ENCODE measurements around the gene CHD9.
"Not testable (repeated sequence)": the region's sequence is repeated elsewhere in the genome, so short reads cannot be mapped to it uniquely, and the experiment has no call there.

Gene CHD9, protein sequence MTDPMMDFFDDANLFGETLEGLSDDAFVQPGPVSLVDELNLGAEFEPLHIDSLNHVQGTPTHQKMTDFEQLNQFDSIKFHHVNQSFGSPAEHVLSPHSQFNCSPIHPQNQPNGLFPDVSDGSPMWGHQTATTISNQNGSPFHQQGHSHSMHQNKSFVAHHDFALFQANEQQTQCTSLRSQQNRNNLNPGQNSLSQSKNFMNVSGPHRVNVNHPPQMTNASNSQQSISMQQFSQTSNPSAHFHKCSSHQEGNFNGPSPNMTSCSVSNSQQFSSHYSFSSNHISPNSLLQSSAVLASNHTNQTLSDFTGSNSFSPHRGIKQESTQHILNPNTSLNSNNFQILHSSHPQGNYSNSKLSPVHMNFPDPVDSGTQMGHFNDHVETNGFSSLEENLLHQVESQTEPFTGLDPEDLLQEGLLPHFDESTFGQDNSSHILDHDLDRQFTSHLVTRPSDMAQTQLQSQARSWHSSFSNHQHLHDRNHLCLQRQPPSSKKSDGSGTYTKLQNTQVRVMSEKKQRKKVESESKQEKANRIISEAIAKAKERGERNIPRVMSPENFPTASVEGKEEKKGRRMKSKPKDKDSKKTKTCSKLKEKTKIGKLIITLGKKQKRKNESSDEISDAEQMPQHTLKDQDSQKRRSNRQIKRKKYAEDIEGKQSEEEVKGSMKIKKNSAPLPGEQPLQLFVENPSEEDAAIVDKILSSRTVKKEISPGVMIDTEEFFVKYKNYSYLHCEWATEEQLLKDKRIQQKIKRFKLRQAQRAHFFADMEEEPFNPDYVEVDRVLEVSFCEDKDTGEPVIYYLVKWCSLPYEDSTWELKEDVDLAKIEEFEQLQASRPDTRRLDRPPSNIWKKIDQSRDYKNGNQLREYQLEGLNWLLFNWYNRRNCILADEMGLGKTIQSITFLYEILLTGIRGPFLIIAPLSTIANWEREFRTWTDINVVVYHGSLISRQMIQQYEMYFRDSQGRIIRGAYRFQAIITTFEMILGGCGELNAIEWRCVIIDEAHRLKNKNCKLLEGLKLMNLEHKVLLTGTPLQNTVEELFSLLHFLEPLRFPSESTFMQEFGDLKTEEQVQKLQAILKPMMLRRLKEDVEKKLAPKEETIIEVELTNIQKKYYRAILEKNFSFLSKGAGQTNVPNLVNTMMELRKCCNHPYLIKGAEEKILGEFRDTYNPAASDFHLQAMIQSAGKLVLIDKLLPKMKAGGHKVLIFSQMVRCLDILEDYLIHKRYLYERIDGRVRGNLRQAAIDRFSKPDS (N-terminal part only)

DNA sequence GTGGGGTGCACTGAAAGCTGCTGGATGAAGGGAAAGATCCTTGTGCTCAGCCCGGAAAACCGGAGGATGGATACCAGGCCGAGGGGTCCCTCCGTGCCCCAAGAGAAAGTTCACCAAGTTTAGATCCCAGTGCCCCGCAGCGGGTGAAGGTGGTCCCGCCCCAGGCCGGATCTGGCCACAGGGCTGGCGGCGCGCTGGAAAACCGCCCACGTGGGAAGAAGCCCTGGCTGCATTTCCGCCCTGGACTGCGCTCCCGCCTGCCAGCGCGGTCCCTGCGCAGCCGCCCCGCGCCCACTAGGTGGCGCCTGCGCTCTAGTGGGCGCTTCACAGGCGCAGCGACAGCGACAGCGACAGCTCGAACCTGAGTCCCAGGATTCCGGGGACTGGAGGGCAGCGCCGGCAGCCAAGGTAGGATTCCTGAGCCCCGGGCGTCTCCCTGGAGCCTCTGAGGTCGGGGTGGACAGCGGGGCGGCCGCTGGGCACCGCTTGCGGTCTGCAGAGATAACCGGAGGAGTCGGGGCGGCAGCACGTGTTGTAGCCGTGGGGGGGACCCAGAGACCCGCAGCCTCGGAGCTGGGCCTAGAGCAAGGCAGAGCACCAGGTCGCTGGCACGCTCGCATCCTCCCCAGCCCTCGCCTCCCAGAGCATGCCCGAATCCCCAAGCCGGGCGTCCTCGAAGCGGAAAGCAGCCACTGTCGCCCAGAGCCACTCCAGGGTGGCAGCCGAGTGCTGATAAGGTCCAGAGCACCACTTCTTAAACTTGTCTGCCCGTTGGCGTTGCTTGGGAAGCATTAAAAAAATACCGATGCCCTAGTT lies at the start of gene CHD9:
CHD9 (plus strand) TSS at position 322 of the 816 bp plus-strand sequence. CDS start 101,099 bp downstream, outside the sequence.
- DNase-seq = peak; percentile 49 to 72

GRCh38 chr16:53007095-53007494 lies 47.7 kb upstream of the CHD9 start:
- DNase-seq = no peak

DNA sequence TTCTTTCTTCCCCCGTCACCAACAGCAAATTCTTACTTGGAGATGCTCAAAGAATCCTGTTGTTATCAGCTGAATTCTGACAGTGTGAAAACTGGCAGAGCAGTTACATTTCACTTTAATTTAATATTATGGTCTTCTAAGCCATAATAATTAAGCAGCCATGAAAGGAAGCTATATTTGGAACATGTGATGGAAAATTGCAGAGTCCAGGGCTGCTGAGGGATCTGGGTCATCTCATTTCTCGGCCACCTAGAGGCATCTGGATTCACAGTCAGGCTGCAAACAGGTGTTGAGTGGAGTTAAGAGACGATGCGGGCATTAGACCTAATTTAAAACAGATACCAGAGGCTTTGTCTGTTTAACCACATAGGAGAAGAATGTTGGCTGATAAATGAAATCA lies 40.5 kb upstream of the CHD9 start:
- DNase-seq = no peak

GRCh38 chr16:53018834-53019416 lies 35.9 kb upstream of the CHD9 start:
- no peak for DNase-seq

DNA sequence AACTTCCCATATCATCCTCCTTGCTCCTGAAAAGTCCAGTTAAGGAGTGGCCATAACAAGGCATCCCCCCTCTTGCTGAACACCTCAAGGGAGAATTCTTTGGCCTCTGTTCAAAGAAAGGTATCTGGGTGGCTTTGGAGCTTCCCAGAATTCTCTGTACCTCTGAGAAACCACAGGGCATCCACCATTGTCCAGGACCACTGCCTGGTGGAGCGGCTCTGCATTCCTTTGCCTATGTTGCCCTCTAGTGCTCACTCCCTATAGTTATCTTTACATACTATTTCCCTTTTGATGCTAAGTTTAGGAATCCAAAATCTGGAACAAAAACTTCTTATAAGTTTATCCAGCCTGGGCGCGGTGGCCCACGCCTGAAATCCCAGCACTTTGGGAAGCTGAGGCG lies 32.4 kb upstream of the CHD9 start:
- peak in 1 of 2 experiments; percentile 3 for DNase-seq

DNA sequence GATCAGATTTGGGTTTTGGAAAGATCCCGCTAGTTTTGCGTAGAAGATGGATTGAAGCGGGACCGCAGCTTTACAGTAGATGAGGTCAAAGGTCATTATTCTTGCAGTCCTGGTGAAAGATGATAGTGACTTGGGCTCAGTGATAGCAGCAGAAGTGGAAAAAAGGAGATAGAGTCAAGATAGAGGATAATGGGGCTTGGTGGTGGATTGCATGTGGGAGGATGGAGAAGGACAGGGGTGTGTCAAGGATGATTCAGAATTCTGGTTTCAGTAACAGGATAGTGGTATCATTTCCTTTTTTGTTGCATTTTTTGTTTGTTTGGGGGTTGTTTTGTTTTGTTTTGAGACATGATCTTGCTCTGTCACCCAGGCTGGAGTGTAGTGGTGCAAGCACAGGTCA lies 30.7 kb upstream of the CHD9 start:
- DNase-seq = no peak

GRCh38 chr16:53029971-53030370 lies 24.8 kb upstream of the CHD9 start:
- DNase-seq = no peak

DNA sequence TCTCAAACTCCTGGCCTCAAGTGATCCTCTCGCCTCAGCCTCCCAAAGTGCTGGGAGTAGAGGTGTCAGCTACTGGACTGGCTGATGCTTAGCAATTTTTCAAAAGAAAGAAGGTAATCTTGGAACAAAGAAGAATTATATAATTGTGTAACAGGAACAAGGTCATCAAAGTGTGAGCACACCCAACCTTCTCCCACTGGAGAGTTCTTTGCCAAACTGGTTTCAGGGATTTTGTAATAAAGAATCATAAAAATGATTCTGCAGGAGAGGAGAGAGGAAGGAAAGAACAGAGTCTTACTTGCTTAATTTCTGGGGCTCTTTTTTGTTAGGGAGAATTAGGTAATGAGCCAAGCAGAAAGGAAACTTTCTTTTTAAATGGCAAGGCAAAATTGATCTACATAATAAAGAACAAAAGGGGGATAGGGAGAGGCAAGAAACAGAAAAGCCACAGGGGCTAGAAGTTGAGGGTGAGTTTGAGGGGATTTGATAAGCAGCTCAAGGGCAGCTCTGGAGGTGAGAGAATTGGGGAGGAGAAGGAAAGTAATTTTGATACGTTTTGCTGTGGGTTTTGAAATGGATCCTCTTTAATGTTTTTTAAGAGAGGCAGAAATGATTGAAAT lies 23.4 kb upstream of the CHD9 start:
- DNase-seq = no peak

DNA sequence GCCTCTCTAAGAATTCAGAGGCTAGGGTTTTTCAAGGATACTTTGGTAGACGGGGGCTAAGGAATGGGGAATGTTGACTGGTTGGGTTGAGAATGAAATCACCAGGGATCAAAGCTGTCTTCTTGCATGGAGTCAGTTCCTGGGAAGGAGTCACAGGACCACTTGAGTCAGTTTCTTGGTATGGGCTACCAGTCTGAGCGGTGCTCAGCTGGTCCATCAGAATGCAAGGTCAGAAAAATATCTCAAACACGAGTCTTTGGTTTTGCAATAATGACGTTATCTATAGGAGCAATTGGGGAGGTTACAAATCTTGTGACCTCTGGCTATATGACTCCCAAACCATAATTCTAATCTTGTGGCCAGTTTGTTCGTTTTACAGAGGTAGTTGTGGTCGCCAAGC lies 20.5 kb upstream of the CHD9 start:
- no peak for DNase-seq

DNA sequence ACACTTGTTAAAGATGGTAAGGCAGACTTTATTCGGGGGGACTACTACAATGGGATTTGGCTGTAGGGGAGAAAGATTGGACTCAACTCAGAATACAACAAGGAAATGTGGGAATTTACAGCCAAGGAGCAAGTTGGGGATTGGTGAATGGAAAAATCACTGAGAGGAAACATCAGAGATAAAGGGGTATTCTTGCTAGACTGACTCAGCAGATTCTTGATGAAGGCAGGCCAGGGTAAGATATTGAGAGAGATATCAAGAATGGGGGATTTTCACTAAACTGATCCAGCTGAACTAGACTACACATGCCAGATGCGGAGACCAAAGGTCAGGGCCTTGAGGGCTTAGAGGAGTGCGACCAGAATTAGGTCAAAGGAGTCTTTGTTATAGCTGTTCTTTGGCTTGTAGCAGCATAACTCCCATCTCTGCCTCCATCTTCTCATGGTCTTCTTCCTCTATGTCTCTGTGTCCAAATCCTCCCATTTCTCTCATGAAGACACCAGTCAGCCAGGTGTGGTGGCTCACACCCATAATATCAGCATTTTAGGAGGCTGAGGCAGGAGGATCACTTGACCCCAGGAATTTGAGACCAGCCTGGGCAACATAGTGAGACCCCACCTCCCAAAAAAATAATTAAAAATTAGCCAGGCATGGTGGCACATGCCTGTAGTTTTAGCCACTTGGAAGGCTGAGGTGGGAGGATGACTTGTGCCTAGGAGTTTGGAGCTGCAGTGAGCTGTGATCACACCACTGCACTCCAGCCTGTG lies 19.4 kb upstream of the CHD9 start:
- DNase-seq = no peak

- DNase-seq = no peak
Measured at GRCh38 chr16:53036066-53036465, 18.7 kb upstream of the CHD9 start.

- DNase-seq = not testable (repeated sequence)
Measured at GRCh38 chr16:53036711-53037110, 18.1 kb upstream of the CHD9 start.

DNA sequence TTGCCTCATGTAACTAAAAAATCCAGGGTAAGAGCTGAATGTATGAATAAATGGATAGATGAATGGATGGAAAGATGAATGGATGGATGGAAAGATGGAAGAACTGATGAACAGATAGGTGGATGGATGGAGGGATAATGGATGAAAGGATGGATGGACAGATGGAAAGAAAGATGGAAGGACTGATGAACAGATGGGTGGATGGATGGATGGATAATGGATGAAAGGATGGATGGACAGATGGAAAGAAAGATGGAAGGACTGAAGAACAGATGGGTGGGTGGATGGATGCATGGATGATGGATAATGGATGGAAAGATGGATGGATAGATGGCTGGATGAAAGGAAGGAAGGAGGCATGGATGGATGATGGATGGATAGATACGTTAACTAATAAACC lies 14.0 kb upstream of the CHD9 start:
- no peak for DNase-seq

DNA sequence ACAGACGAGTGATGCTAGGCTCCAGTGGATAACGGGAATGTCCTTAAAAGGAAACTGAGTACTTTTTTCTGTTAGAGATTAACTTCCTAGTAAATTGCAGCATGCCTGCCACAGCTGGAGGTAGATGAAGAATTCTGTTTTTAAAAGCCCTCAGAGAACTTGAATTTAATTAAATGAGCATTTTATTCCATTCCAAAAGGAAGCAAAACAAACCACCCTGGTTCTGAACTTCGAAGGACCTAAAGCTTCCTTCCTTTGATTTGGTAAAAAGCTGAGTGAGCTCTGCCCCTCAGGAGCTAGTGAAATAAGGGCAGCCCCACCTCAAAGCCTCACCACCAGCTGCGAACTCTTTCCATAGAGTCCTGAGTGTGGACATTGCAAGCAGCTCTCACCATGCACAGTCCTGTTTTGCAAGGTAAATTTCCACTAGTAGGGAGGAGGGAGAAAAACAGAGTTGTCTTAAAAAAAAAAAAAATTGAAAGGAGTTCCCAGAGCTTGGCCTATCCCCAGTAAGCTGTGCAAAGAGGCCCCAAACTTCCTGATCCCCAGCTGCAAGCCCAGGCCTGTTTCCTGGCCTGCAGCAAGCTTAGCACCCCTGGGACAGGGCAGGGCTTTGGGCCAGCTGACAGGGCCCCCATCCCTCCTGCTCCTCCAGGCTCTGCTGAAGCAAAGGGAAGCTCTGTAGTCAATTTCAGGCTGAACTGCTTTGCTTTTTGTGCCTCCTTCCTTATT lies 13.3 kb upstream of the CHD9 start:
- no peak for DNase-seq

DNA sequence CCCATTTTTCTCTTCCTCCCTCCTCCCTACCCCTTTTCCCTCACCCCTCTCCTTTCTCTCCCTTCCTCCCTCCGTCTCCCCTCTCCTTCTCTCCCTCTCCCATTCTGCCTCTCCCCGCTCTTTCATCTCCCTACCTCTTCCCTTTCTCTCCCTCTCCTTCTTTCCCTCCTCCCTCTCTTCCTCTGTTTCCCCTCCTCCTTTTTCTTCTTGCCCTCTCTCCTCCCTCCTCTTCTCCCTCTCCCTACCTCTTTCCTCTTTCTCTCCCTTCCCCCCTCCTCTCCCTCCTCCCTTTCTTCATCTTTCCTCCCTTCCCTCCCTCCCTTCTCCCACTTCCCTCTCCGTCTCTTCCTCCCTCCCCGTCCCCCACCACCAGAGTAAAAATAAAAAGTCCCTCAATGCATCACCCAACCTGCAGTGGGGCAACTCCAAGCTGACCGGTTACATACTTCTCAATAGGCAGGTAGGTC lies 12.5 kb upstream of the CHD9 start:
- DNase-seq = no peak

- no peak for DNase-seq
Measured at GRCh38 chr16:53043428-53043831, 11.4 kb upstream of the CHD9 start.

DNA sequence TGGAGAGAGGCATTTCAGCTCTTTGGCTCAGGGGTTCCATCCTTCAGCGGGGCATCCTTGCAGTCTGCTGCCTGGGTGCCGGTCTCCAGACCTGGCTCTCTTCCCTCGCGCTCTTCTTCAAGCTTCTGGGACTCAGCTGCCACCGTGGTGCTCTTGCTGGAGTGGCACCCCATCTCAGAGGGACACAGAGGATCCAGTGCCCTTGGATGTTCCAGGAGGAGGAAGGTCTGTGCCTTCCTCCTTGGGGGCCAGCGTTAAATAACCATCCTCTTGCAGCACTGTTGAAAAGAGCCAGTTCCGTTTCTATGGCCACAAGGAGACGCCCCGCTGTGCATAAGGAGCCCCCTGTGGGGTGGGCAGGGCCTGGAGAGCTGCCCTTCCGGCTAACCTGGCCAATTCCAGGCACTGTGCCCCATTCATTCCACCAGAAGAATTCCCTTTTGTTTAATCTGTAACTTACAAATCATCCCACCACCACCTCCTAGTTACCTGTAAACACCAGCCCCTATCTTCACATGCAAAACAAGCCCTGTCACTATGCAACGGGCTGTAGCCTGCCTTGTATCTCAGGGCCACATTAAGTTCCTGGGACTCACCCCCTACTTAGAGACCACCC lies 10.7 kb upstream of the CHD9 start:
- DNase-seq = no peak

GRCh38 chr16:53045341-53046220 lies 9.2 kb upstream of the CHD9 start:
- no peak for DNase-seq
